ENCODE measurements around the gene C22orf23. TPM values are rescaled to one million over a fixed set of nuclear protein-coding genes. Genes with fewer than 3 reads are reported as not detected.

The C22orf23 gene
- total and polyA plus RNA-seq, 2 donors (not counting 1 experiment from before 2014, with no cell fraction given): not detected

DNA sequence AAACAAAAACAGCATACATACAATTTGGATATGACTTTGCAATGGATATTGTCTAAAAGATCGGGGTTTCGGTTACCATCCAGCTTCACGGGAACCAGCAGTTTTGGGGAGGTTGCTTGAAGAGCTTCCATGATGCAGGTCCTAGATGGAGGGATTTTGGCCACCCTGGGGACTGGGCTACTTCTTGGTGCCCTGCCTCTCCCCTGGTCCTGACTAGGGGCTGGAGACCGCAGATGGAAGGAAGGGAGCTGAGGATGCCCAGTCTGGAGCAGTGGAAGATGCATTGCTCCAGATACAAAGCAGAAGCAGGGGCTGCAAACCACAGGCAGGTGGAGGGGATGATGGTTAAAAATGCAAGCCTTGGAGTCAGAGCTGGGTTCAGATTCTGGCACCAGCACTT is 17.5 kb upstream of the C22orf23 start:
- no peak for DNase-seq
- peaks cover 12% of the 10 kb centered on the region for H4K20me1 ChIP-seq (ENCODE audit: control insufficient read depth, insufficient read depth, low read length, poor library complexity, severe bottlenecking)
- peaks cover 0 to 44% of the 10 kb centered on the region in 2 experiments for H3K36me3 ChIP-seq (replicated peaks in 1 of 2; ENCODE audit: control extremely low read depth in 1 of 2, control insufficient read depth in 1 of 2, extremely low read depth in 1 of 2, insufficient read depth in 2 of 2, low read length in 1 of 2)
- H3K9me3 ChIP-seq (ENCODE audit: control extremely low read depth in 1 of 3, control insufficient read depth in 2 of 3, insufficient read depth in 1 of 3, low read length in 2 of 3): no peaks in the 10 kb centered on the region
- no peaks in the 10 kb centered on the region for H3K27me3 Mint-ChIP-seq
- ATAC-seq (ENCODE audit: low read depth): no peak
- intact Hi-C loops (cut with micrococcal nuclease): no loop called here
- TF ChIP-seq EZH2 (IDR thresholded peaks at IDR 0.05; ENCODE audit: borderline replicate concordance, insufficient read depth, low read depth, low read length, poor library complexity, severe bottlenecking): no peak
- TF ChIP-seq, protein P1, sequence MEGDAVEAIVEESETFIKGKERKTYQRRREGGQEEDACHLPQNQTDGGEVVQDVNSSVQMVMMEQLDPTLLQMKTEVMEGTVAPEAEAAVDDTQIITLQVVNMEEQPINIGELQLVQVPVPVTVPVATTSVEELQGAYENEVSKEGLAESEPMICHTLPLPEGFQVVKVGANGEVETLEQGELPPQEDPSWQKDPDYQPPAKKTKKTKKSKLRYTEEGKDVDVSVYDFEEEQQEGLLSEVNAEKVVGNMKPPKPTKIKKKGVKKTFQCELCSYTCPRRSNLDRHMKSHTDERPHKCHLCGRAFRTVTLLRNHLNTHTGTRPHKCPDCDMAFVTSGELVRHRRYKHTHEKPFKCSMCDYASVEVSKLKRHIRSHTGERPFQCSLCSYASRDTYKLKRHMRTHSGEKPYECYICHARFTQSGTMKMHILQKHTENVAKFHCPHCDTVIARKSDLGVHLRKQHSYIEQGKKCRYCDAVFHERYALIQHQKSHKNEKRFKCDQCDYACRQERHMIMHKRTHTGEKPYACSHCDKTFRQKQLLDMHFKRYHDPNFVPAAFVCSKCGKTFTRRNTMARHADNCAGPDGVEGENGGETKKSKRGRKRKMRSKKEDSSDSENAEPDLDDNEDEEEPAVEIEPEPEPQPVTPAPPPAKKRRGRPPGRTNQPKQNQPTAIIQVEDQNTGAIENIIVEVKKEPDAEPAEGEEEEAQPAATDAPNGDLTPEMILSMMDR (IDR thresholded peaks at IDR 0.05): no peak
- no peak overlapping the region for H3K27ac ChIP-seq (ENCODE audit: low read length in 2 of 2)
- 100% methylated on average over 1 of the region's 4 CpGs for WGBS (ENCODE audit: insufficient coverage)
- POLR2A ChIA-PET: no interaction called here
- no peak overlapping the region for H3K4me3 Mint-ChIP-seq
- no peak overlapping the region for H3K4me2 ChIP-seq (replicated peaks; ENCODE audit: low read depth, low read length, poor library complexity, severe bottlenecking)
- no peaks in the 10 kb centered on the region for H3K9me3 Mint-ChIP-seq (ENCODE audit: insufficient read depth)
- H3K27ac Mint-ChIP-seq: no peak overlapping the region
- CTCF ChIA-PET: interaction anchor here (0.6 to 1.0 kb wide), 2 partner anchors 153 to 163 kb away, joined by 3 to 5 read pairs; partner anchors contain the start of gene GCAT
- no peaks in the 10 kb centered on the region for H3K27me3 ChIP-seq (replicated peaks in 1 of 4; ENCODE audit: control extremely low read depth in 1 of 4, control insufficient read depth in 3 of 4, insufficient read depth in 4 of 4, low read length in 3 of 4)
- H3K79me2 ChIP-seq (ENCODE audit: control insufficient read depth, insufficient read depth, low read length): peaks cover 15% of the 10 kb centered on the region
- H2AFZ ChIP-seq (ENCODE audit: insufficient read depth, low read depth, low read length, poor library complexity, severe bottlenecking): no peak overlapping the region
- no peaks in the 10 kb centered on the region for H3K4me1 Mint-ChIP-seq
- H3K9ac ChIP-seq (ENCODE audit: low read length): no peak overlapping the region
- no peak overlapping the region for H3K4me3 ChIP-seq (ENCODE audit: control extremely low read depth in 1 of 5, extremely low read depth in 1 of 5, insufficient read depth in 1 of 5, low read depth in 2 of 5, low read length in 4 of 5)
- H3K4me1 ChIP-seq (ENCODE audit: control insufficient read depth in 2 of 2, insufficient read depth in 2 of 2, low read length in 2 of 2): no peaks in the 10 kb centered on the region

DNA sequence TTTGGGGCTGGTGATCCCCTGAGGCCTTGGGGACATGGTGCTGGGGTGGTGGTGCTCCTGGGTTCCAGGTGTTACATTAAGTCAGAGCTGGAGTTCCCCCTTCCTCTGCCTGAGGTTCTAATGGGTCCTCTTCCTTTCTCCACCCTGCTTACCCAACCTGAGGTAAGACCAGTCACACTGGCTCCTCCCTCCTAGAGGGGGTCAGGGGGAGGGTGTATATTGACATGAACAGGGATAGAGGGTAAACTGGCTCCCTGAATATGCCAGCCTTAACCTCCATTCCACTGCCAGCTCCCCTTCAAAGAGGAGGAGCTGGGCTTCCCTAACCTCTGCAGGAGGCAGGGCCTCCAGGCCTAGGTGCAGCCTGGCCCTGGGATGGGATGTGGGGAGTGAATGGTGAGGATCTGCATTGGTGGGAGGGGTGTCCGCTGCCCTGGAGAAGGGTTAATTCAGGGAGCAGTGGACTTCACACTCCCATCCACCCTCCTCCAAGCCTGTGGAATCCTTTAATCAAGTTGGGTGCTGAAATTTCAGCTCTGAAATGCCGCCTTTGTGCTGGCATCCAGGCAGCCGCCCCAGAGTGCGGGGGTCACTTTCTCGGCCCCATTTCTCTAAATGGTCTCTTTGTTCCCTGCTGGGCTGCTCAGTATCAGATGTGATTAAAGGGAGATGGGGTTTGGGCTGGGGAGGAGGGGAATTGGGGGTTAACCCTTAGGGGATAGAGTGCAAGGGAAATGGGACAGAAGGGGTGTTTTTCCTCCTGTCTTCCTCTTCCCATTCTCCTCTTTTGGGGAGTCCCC is 15.3 kb upstream of the C22orf23 start:
- H3K27me3 ChIP-seq (replicated peaks in 1 of 4; ENCODE audit: control extremely low read depth in 1 of 4, control insufficient read depth in 3 of 4, insufficient read depth in 4 of 4, low read length in 3 of 4): no peaks in the 10 kb centered on the region
- no peak overlapping the region for H3K4me3 Mint-ChIP-seq
- peaks cover 0 to 41% of the 10 kb centered on the region in 2 experiments for H3K36me3 ChIP-seq (replicated peaks in 1 of 2; ENCODE audit: control extremely low read depth in 1 of 2, control insufficient read depth in 1 of 2, extremely low read depth in 1 of 2, insufficient read depth in 2 of 2, low read length in 1 of 2)
- H3K27ac ChIP-seq (ENCODE audit: low read length in 2 of 2): no peak overlapping the region
- TF ChIP-seq EZH2 (IDR thresholded peaks at IDR 0.05; ENCODE audit: borderline replicate concordance, insufficient read depth, low read depth, low read length, poor library complexity, severe bottlenecking): no peak
- TF ChIP-seq, protein P1 (IDR thresholded peaks at IDR 0.05): no peak
- peaks cover 4% of the 10 kb centered on the region for H3K4me1 Mint-ChIP-seq
- 100% methylated on average over 4 of the region's 5 CpGs for WGBS (ENCODE audit: insufficient coverage)
- CTCF ChIA-PET: no interaction called here
- no peak overlapping the region for H2AFZ ChIP-seq (ENCODE audit: insufficient read depth, low read depth, low read length, poor library complexity, severe bottlenecking)
- no peaks in the 10 kb centered on the region for H3K9me3 ChIP-seq (ENCODE audit: control extremely low read depth in 1 of 3, control insufficient read depth in 2 of 3, insufficient read depth in 1 of 3, low read length in 2 of 3)
- H3K27me3 Mint-ChIP-seq: no peaks in the 10 kb centered on the region
- H3K4me2 ChIP-seq (replicated peaks; ENCODE audit: low read depth, low read length, poor library complexity, severe bottlenecking): no peak overlapping the region
- H3K4me3 ChIP-seq (ENCODE audit: control extremely low read depth in 1 of 5, extremely low read depth in 1 of 5, insufficient read depth in 1 of 5, low read depth in 2 of 5, low read length in 4 of 5): no peak overlapping the region
- no peaks in the 10 kb centered on the region for H3K9me3 Mint-ChIP-seq (ENCODE audit: insufficient read depth)
- no peak overlapping the region for H3K9ac ChIP-seq (ENCODE audit: low read length)
- ATAC-seq (ENCODE audit: low read depth): no peak
- no peak for DNase-seq
- intact Hi-C loops (cut with micrococcal nuclease): no loop called here
- peaks cover 17% of the 10 kb centered on the region for H4K20me1 ChIP-seq (ENCODE audit: control insufficient read depth, insufficient read depth, low read length, poor library complexity, severe bottlenecking)
- POLR2A ChIA-PET: no interaction called here
- peaks cover 26% of the 10 kb centered on the region for H3K79me2 ChIP-seq (ENCODE audit: control insufficient read depth, insufficient read depth, low read length)
- H3K4me1 ChIP-seq (ENCODE audit: control insufficient read depth in 2 of 2, insufficient read depth in 2 of 2, low read length in 2 of 2): no peaks in the 10 kb centered on the region
- H3K27ac Mint-ChIP-seq: no peak overlapping the region

Data from B cell (primary cell).